ENCODE results near the gene GDF9.
"Not testable (repeated sequence)": the region's sequence is repeated elsewhere in the genome, so short reads cannot be mapped to it uniquely, and the experiment has no call there.

Gene GDF9

DNA sequence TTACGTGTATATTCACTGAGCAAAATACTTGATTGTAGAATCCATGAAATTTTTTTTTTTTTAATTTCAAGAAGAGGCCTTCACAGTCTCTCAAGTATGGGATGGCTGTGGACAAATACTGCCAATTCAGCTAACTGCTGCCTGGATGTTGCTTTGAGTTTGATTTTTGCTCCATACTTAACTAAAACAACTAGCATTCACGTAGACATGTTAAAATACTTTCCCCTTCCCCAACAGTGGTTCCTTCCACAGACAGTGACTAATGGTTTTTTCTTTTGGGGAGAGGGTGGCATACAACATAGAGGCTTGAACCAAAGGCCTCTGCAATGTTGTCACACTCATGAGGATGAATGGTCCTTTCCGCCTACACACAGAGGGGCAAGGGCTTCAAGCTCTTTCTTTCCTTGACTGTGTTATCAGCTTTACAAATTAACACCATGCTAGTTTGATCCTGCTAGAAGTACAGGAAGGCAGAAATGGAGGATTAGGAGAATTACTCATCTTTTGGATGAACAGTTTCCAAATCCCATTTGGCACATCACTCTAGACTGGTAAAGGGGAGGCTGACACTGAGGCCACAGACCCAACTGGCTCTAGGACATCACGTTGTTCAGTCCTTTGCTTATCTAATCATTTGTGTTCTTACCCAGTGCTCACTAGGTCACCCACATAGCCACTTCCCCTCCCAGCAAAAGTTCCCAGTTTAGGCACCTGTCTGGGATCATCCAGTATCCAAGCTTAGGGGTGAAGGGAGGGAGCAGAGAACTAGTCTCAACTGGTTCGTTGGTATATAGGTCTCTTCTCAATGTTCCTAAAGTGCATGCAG is 5.4 kb upstream of the GDF9 start:
- no peak for DNase-seq

DNA sequence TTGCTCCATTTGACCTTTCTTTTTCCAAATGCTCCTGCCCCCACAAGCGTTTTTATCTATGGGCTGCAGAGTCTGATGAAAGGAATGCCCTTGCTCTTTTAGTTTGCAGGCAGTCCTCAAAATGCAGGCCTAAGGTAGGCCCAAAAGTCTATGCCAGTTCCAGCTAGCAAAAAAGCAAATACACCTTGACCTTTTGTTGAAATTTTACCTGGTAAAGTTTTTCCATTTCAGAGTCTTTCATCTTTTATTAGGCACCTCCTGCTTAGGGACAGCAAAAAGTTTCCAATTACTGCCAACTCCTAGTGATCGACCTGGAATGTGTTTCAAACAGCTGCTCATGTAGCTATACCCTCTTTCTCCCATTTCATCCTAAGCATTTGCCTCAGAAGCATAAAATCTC is 4.5 kb upstream of the GDF9 start:
- no peak for DNase-seq

DNA sequence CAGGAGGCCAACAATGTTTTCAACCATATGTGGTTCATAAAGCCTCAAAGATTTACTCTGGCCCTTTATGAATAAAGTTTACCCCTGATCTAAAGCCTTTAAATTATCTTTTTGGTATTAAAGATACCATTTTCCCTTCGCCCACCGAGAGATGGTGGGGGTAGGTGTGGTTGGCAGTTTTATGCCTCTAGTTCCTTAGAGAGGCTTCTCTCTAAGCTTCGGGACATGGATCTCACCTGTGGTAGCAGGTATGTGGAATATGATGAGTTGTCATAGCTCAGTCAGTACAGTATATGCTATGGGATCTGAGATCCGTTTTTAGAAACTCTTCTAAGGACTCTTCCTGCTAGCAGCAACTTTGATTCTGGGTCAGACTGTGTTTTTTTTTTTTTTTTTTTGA is 2.5 kb upstream of the GDF9 start:
- DNase-seq = no peak

DNA sequence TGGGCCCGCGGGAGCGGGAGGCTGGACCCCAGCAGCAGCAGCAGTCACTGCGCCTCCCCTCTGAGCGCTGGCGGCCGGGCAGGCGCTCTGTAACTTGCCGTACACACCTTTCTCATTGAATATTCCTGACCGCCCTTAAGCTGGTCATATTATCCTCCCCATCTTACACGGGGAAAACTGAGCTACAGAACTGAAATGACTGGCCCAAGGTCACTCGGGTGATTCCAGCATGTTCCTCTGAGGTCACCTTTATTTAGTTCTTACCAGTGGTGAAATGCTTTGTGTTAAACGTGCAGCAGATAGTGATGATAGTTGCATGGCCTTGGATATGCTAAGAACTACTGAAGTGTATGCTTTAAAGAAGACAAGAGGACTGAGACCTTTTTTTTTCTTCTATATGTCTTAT is 780 bp upstream of the GDF9 start:
- DNase-seq = no peak

DNA sequence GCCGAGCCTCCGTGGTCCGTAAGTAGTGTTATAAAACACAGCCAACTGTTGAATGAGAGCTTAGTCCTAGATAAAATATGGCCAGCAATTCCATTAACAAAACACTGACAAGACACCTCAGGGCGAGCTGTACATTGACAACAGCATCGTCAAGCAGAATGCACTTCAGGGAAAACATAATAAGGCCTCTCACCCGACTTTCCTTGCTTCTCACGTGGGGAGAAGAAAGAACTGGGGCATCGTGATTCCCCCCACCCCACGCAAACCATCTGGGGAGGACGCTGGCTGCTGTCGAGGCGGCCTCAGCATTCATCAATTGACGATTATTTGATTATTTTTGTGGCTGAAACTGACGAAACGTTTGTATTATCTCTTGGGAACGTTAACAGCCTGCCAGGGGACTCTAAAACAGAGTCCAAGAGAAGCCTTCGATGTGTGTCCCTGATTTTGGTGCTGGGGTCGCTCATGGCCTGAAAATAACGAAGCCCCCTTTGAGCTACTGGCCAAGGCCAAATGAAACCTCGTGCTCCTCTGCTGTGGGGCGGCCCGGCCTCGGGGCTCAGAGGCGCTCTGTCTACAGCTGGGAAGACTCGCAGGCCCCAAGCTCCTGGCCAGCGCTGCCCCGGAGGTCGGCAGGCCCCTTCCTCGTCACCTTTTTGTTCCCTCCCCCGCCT is 464 bp downstream of the GDF9 start:
- DNase-seq = no peak

DNA sequence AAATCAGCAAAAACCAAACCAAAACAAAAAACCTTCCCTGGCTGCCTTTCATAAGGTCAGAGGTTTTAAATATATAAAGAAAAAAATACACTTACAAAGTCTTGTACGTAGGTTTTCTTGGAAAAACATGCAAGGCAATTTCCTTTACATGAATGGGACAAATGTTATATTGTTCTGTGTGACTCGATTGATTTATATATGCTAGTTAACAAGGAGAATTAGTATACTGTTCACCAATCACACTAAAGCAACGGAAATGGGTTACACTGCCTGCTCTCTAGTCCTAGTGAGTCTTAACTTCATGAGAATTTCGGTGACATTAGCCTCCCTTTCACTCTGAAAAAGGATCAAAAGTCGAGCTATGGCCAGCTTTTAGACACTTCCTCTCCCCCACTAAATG is 5.5 kb downstream of the GDF9 start:
- no peak for DNase-seq

DNA sequence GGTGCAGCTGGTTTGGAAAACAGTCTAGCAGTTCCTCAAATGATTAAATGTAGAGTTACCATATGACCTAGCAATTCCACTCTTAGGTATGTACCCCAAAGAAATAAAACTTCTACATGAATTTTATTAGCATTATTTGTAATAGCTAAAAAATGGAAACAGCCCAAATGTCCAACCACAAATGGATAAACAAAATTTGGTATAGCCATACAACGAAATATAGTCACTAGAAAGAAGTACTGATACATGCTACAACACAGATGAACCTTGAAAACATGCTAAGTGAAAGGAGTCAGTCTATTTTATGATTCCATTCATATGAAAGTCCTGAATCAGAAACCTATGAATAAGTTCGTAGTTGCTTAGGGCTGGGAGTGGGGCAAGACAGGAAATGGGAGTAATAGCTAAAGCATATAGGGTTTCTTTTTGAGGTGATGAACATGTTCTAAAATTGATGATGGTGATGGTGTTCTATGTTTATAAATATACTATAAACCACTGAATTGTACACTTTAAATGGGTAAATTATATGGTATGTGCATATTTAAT is 6.3 kb downstream of the GDF9 start:
- no peak for DNase-seq

DNA sequence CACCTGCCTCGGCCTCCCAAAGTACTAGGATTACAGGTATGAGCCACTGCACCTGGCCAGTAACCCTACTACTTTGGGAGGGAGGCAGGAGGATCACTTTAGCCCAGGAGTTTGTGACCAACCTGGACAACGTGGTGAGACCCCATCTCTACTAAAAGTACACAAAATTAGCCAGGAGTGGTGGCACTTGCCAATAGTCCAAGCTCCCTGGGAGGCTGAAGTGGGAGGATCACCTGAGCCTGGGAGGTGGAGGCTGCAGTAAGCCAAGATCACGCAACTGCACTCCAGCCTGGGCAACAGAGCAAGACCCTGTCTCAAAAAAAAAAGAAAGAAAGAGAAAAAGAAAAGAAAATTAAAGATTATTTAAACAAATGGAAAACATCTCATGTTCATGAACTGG is 10.3 kb downstream of the GDF9 start:
- no peak for DNase-seq

DNA sequence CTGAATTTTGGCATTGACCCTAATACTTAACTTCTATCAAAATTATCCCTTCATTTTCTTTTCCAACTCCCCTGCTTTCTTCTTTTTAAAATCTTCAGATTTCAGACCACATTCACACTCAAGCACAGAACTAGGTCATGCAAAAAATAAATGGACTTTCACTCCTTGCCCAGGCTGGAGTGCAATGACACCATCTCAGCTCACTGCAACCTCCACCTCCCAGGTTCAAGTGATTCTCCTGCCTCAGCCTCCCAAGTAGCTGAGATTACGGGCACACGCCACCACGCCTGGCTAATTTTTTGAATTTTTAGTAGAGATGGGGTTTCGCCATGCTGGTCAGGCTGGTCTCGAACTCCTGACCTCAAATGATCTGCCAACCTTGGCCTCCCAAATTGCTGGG is 11.3 kb downstream of the GDF9 start:
- DNase-seq = not testable (repeated sequence)

DNA sequence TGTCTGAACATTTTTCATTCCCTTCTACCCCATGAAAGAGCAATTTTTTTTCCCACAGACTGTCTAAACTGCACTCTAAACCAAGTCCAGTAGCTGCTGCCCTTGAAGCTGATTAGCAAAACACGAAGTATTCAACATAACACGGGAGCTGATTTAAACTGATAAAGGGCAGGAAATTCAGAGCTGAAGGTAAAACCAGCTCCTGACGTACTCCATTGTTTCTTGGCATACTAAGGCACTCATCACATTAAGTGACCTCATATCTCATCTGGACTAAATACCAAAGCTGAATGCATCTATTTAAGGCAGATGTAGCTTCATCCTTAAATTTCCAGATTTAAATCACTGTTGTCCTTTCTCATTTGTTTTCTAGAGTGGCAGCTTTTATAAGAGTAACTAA is 12.0 kb downstream of the GDF9 start:
- no peak for DNase-seq

DNA sequence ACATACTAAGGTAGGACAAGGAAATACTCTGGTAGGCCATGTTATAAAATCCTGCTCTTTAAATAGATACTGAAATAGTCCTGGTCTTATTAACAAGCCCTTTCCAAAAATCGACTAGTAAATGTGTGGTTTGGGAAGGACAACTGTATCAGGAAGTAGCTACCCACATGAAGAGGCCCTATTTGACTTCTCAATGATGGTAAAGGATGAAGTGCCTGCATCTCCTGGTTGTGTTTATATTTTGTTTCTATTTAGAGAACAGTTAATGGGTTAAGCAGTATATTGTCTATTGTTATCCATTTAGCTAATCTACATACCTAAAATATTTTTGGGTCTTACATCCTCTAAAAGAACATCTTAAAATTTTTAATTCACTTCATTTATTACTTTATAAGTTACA is 12.5 kb downstream of the GDF9 start:
- DNase-seq = no peak

DNA sequence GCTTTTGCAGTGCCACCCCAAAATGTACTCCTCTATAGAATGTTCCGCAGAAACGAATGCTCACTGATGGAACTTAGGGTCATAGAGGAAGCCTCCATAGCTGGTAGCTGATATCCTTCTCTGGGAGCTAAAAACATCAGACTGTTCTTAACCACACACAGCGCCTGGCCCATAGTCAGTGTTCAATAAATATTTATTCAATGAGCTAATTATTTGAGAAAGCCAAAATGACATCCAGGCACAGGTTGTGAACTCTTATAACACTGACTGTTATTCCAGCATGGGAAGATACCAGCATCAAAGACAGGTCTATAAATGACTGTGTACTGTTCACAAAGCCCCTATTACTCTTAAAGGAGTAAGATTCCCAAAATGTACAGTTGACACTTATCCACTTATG is 12.9 kb downstream of the GDF9 start:
- no peak for DNase-seq

DNA sequence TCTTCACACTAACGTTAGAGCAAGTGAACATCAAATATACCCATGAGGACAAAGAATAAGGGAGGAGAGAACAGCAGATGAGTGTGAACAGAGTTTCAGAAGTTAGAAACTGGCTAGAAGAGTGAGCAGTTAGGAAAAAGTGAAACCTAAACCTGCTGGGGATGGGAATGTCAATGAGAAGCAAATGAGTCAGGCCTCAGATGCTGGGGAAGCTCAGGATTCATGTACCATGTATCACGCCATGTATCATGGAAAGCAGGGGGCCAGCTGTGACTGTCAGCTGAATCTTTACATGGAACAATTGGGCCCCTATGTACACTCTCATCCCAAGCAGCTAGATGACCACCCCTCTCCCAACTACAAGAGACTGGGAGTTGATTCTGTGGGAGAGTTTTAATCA is 16.2 kb downstream of the GDF9 start:
- no peak for DNase-seq

DNA sequence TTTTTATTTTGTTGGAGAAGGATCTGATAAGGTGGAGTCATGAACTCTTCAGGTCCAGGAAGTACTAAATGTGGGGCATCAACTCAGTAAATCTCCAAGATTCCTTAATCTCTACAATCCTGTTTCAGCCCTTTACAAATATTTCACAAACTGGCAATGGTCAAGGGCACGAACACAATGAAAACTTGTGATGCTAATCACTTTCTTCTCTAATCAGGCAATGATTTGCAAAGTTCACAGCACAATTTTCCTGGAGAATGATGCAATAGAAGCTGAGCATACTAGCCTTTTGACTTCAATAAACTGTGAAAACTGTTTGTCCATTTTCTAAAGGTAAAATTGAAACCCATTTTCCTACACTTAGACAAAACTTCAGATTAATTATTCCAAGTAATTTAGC is 16.9 kb downstream of the GDF9 start:
- no peak for DNase-seq

DNA sequence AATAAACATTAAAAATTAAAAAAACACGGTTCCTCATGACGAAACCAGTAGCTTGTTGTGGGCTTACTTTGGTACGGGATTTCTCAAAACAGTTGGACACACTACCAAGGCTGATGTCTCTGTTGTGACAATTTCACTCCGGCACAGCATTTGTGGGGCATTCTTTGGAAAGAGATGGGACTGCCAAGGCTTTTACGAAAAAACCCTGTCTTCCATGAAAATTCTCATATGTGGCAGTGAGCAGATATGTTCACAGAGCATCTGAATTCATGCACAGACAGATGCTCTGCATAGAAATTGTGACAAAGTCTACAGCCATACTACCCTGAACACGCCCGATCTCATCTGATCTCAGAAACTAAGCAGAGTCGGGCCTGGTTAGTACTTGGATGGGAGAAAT is 18.0 kb downstream of the GDF9 start:
- DNase-seq = no peak

DNA sequence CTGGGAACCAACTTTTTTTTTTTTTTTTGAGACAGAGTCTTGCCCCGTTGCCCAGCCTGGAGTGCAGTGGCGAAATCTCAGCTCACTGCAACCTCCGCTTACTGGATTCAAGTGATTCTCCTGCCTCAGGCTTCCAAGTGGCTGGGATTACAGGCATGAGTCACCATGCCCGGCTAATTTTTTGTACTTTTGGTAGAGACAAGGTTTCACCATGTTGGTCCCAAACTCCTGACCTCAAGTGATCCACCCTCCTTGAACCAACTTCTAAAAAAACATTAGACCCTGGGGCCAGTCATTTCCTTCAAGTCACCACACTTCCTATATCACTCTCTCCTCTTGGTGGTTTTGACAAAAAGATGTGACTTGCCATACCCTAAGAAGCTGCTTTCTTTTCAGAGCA is 25.0 kb downstream of the GDF9 start:
- no peak for DNase-seq

DNA sequence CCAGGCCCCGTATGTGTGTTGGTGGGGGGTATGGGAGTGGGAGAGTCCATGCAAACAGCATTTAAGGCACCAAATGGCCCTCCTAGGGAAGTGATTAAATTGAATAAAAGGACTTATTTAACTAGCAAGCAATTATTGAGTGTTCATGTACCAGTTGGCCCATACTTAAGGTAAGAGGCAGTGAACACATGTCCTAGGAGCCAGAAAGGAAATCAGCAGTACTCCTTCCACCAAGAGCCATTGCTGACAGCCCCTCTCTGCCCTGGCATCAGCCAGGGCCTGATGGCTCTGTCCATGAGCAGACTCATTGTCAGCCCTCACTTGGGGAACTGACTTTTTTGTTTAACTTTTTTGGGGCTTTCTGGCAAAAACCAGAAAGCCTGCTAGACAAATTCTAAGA is 25.4 kb downstream of the GDF9 start:
- no peak for DNase-seq

DNA sequence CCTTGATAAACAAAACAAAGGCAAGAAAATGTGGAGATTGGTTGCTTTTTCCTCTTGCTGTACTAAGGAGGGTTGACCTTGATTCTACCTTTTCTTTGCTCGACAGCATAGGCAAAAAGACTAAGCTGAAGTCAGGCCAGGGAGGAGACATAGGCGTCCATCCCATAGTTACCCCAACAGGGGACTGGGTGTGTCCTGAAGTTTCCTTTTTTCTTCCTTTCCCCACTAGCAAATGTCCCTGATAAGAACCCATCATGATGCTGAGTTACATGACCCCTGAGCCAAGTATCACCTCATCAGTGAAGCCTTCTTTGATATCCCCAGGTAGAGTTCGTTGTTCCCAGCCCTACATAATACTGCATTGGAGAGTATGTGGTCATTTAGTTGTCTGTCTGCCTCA is 26.0 kb downstream of the GDF9 start:
- DNase-seq = no peak

DNA sequence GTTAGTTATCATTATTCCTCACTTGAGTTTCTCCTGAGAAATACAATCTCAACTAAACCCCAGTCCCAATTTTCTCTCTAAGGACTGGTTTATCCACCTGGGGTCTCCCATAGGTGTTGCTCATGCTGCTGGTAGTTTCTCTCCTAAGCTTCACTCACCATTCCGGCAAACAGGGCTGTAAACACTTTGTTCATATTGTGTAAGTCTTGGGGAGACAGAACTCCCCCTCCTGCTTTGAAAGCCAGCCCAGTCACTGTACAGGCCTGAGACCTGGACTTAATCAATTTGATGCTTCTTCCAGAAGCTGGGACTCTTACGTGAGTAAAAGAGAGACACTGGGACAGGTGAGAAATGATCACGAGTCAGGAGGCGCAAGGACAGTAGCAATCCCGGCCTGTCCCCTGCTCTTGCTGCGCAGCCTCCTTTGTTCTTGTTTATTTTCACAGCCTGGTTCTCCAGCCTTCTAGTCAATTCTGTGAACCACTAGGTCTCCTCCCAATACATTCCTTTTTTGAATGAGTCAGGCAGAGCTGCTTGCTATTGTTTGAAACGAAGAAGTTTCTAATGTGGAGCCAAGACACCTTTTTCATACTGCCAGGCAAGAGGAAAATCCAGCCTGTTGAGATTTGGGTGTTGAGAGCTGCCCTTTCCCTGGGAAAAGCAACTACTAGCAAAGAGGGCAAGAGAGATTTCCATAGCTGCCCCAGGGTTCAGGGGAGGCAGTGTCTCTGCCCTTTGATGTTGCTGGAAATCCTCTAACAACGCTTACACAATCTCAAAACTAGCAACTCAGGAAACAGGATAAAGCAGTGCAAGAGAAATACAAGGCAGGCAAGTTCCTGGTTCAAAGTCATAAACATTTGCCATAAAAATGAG is 26.6 kb downstream of the GDF9 start:
- no peak for DNase-seq

DNA sequence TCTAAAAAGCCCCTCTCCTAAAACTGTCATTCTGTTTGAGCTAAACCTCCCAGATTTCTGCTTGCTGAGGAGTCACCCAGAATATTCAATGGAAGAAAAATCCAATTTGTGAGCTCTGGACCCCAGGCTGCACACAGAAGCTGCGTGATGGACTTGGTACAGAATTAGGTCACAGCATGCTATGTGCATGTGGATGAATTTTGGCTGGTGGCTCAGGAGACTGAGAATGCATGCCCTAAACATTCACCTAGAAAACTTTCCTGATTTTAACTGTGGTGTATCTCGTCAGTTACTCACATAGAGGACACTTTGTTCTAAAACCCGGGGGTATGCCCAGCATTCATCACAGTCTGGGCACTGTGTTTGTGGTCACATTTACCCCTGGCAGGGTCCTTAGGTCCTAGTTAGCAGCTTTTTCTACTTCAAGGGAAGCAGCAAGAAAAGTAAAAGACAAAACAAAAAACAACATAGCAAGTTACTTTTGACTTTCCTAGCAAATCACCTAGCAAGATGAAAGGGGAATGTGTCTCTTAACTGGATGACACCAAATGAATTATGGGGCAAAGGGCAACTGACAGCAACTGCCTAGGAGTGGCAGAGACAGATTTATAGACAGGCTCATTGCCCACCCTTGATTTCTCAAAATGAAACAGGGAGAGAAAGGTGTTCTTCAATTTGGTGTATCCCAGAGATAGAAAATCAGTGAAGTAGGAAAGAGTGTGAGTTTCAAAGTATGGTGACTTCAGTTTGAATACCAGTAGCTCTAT is 27.6 kb downstream of the GDF9 start:
- DNase-seq = no peak

DNA sequence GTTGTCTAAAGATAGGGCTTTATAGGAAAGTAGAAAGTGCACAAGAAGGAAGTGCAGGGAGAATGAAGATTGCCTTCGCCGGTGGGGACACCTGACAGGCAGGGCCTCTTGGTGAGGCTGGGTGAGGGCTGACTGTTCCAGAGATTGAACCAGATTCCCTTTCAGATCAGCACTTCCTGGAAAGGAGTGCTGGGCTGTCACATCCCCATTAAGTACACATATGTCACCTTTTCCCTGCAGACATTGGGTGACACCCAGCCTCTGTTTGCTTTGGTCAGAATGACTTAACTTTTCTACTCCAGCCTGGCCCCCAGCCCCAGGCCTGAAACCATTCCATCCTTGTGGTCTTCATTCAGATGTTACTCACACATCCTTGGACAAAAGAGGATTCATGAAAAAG is 28.4 kb downstream of the GDF9 start:
- DNase-seq = no peak

DNA sequence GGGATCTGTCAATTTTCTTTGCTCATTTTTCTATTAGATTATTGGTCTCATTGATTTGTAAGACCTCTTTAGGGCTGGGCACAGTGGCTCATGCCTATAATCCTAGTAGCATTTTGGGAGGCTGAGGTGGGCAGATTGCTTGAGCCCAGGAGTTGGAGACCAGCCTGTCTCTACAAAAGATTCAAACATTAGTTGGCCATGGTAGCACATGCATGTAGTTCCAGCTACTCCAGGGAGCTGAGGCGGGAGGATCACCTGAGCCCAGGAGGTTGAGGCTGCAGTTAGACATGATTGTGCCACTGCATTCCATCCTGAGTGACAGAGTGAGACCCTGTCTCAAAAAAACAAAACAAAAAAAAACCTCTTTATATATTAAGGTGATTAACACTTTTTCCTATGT is 29.4 kb downstream of the GDF9 start:
- no peak for DNase-seq

DNA sequence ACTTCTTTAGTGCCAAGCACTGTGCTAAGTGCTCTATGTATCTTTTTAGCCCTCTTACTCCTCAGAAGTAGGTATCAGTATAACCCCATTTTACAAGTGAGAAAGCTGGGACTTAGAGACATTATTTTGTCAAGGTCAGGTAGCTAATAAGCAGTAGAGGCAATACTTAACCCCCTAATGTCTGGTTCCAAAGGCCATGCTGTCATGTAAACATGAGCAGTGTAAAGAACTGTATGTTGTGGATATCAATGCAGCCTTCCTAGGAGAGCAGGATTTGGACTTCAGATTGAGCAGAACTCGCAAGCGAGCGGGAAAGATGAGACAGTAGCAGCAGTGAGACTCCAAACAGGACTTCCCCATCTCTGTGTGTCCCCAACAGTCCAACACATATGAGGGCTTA is 32.2 kb downstream of the GDF9 start:
- DNase-seq = no peak

Data from GF-D8 (cell line).